ENCODE measurements around the gene STEAP4. TPM values are rescaled to one million over a fixed set of nuclear protein-coding genes. Genes with fewer than 3 reads are reported as not detected.

STEAP4 gene
- polyA plus RNA-seq, 3 donors, result 0.06 to 0.11 (median 0.08) TPM

- DNase-seq (ENCODE audit: low read depth in 3 of 3, low spot score in 2 of 3), result no peak
Measured at GRCh38 chr7:88224601-88225275, 82.0 kb downstream of the STEAP4 start.

- DNase-seq (ENCODE audit: low read depth in 3 of 3, low spot score in 2 of 3), result no peak
Measured at GRCh38 chr7:88223265-88223664, 83.4 kb downstream of the STEAP4 start.

Other genes with a start within 250 kb of the STEAP4 start
- gene SRI, start 86.9 kb downstream of the STEAP4 start, polyA plus RNA-seq (ENCODE audit: insufficient read length in 3 of 3), result 100 to 1,000 TPM; 173 to 184 (median 179) TPM